Measurements from ENCODE around the gene SPDYA.
A peak's percentile ranks its signal among the peaks of the same experiment; 100 is the strongest.

SPDYA gene

GRCh38 chr2:28828382-28828781 lies 17.7 kb downstream of the SPDYA start:
- no peak for DNase-seq

- DNase-seq: no peak
Observed at GRCh38 chr2:28833740-28834470, 23.3 kb downstream of the SPDYA start.

- DNase-seq: no peak
Observed at GRCh38 chr2:28835781-28836180, 25.1 kb downstream of the SPDYA start.

- DNase-seq: no peak
Observed at GRCh38 chr2:28838971-28839370, 28.3 kb downstream of the SPDYA start.

- no peak for DNase-seq
Observed at GRCh38 chr2:28842042-28842441, 31.4 kb downstream of the SPDYA start.

GRCh38 chr2:28855193-28855592 lies 44.6 kb downstream of the SPDYA start:
- no peak for DNase-seq

GRCh38 chr2:28855977-28856376 lies 45.3 kb downstream of the SPDYA start:
- DNase-seq: no peak

GRCh38 chr2:28868611-28869010 lies 58.0 kb downstream of the SPDYA start:
- no peak for DNase-seq

- DNase-seq: peak in 1 of 2 donors; percentile 19
Observed at GRCh38 chr2:28869494-28870145, 59.0 kb downstream of the SPDYA start.

- DNase-seq: peak; percentile 97 to 98
Observed at GRCh38 chr2:28870146-28870891, 59.7 kb downstream of the SPDYA start, which contains the start of gene TRMT61B. Gene TRMT61B (minus strand): TSS chr2:28870309. CDS start chr2:28870277, 32 bp downstream.

GRCh38 chr2:28871620-28872019 lies 61.0 kb downstream of the SPDYA start:
- no peak for DNase-seq

GRCh38 chr2:28880193-28880592 lies 69.6 kb downstream of the SPDYA start:
- DNase-seq: no peak

GRCh38 chr2:28893488-28893887 lies 82.9 kb downstream of the SPDYA start:
- no peak for DNase-seq

GRCh38 chr2:28894470-28895188 lies 84.0 kb downstream of the SPDYA start, which contains the start of gene WDR43:
Gene WDR43 (plus strand): TSS chr2:28894667. CDS start chr2:28894699, 32 bp downstream.
- DNase-seq: peak; percentile 97

- peak; percentile 61 to 63 for DNase-seq
Observed at GRCh38 chr2:28895189-28895893, 84.7 kb downstream of the SPDYA start.

GRCh38 chr2:28896906-28897305 lies 86.3 kb downstream of the SPDYA start:
- DNase-seq: no peak

GRCh38 chr2:28898048-28898447 lies 87.4 kb downstream of the SPDYA start:
- DNase-seq: no peak

Data from stimulated activated CD4-positive, alpha-beta T cell treated with anti-CD3 and anti-CD28 coated beads, Interleukin-2, amount 100 ng/mL, for 24 hours (primary cell).